Left ventricle myocardium inferior (tissue), 1 donor: ENCODE measurements around the gene RABL2B. TPM values are rescaled to one million over a fixed set of nuclear protein-coding genes. Genes with fewer than 3 reads are reported as not detected.
"Not testable (repeated sequence)": the region's sequence is repeated elsewhere in the genome, so short reads cannot be mapped to it uniquely, and the experiment has no call there.

ENCODE experiments used
- DNase-seq: peaks from one replicate; pipeline ENCODE4 v3.0.0-alpha.2; 2020
- H3K27ac ChIP-seq: fragments of 200-600 bp; replicated peaks from 2 replicates; pipeline ENCODE4 v1.8.0; 2021
- H3K27me3 ChIP-seq: fragments of 200-600 bp; 2 replicates; pipeline ENCODE4 v1.8.0; 2021; ENCODE audit warnings: low read depth
- H3K36me3 ChIP-seq: fragments of 200-600 bp; 2 replicates; pipeline ENCODE4 v1.8.0; 2021
- H3K4me1 ChIP-seq: fragments of 200-600 bp; 2 replicates; pipeline ENCODE4 v1.8.0; 2021
- H3K4me3 ChIP-seq: fragments of 200-600 bp; 2 replicates; pipeline ENCODE4 v1.8.0; 2021; ENCODE audit warnings: mild to moderate bottlenecking, moderate library complexity
- H3K9me3 ChIP-seq: fragments of 200-600 bp; replicated peaks from 2 replicates; pipeline ENCODE4 v1.8.0; 2021
- CTCF ChIP-seq: fragments of 200-600 bp; IDR thresholded peaks from 2 replicates; pipeline ENCODE4 v1.8.0; 2021; ENCODE audit warnings: antibody characterized with exemption, mild to moderate bottlenecking, borderline replicate concordance
- intact Hi-C: fragments of 100-400 bp; cut with micrococcal nuclease; formaldehyde crosslinking; loops from one replicate; pipeline ENCODE4 v1.11.0; 2022
- total RNA-seq: library from RNA; stranded (reverse); fragmentation: NEBNext Ultra II Directional; extraction: Animal tissue kit (Norgen Biotek cat#: 25700); gene quantifications from one replicate; pipeline ENCODE4 v1.2.1, GENCODE V29; 2021
- donor health status: DM: no; HTN: yes; CAD: no; lungs with severe emphysema.

The RABL2B gene
- total RNA-seq, 1 donor from 2014 or later: 8.7 TPM

- H3K4me3 ChIP-seq: peak overlapping the region; percentile 72
- intact Hi-C loops, H3K9me3 ChIP-seq, H3K36me3 ChIP-seq, H3K27me3 ChIP-seq: not testable (repeated sequence)
- DNase-seq: peak; percentile 42
- H3K27ac ChIP-seq: peak overlapping the region; percentile 74
- TF ChIP-seq CTCF: peak; percentile 57
- peaks cover 13% of the 10 kb centered on the region for H3K4me1 ChIP-seq
Measured at GRCh38 chr22:50756949-50757491, 26.4 kb downstream of the RABL2B start.

GRCh38 chr22:50756406-50756805 is 27.0 kb downstream of the RABL2B start:
- H3K27me3 ChIP-seq, DNase-seq, intact Hi-C loops, H3K9me3 ChIP-seq, H3K36me3 ChIP-seq, H3K27ac ChIP-seq: not testable (repeated sequence)
- peak overlapping the region; percentile 72 for H3K4me3 ChIP-seq
- H3K4me1 ChIP-seq: peaks cover 13% of the 10 kb centered on the region

DNA sequence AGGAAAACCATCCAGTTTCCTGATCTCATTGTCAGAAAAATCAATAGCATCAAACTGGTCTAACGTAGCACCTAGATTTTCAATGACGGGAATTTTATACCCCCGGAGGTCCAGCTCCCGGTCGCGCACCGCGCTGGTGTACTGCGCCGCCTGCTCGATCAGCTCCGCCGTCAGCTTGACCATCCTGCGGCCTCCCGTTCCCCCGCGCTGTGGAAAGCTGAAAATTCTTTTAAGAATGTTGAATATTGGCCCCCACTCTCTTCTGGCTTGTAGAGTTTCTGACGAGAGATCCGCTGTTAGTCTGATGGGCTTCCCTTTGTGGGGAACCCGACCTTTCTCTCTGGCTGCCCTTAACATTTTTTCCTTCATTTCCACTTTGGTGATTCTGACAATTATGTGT is 28.2 kb downstream of the RABL2B start:
- intact Hi-C loops, H3K9me3 ChIP-seq, H3K27ac ChIP-seq, H3K36me3 ChIP-seq, H3K4me3 ChIP-seq, H3K27me3 ChIP-seq, DNase-seq: not testable (repeated sequence)
- H3K4me1 ChIP-seq: peaks cover 13% of the 10 kb centered on the region

GRCh38 chr22:50749302-50750074 is 33.9 kb downstream of the RABL2B start:
- H3K4me1 ChIP-seq, intact Hi-C loops, H3K4me3 ChIP-seq, H3K27ac ChIP-seq, H3K9me3 ChIP-seq, H3K27me3 ChIP-seq, DNase-seq, H3K36me3 ChIP-seq: not testable (repeated sequence)

DNA sequence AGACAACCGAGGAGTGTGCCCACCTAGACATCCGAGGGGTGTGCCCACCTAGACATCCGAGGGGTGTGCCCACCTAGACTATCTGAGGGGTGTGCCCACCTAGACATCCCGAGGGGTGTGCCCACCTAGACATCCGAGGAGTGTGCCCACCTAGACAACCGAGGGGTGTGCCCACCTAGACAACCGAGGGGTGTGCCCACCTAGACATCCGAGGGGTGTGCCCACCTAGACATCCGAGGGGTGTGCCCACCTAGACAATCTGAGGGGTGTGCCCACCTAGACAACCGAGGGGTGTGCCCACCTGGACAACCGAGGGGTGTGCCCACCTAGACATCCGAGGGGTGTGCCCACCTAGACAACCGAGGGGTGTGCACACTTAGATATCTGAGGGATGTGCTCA is 34.8 kb downstream of the RABL2B start:
- H3K36me3 ChIP-seq, DNase-seq, H3K27ac ChIP-seq: not testable (repeated sequence)

GRCh38 chr22:50747521-50747920 is 35.9 kb downstream of the RABL2B start:
- H3K27me3 ChIP-seq, H3K4me3 ChIP-seq, intact Hi-C loops, H3K4me1 ChIP-seq, DNase-seq, H3K36me3 ChIP-seq, H3K9me3 ChIP-seq, H3K27ac ChIP-seq: not testable (repeated sequence)

More for the DNA sequence above, 34.8 kb downstream of the RABL2B start:
- H3K4me3 ChIP-seq, intact Hi-C loops, H3K9me3 ChIP-seq, H3K4me1 ChIP-seq, H3K27me3 ChIP-seq: not testable (repeated sequence)

DNA sequence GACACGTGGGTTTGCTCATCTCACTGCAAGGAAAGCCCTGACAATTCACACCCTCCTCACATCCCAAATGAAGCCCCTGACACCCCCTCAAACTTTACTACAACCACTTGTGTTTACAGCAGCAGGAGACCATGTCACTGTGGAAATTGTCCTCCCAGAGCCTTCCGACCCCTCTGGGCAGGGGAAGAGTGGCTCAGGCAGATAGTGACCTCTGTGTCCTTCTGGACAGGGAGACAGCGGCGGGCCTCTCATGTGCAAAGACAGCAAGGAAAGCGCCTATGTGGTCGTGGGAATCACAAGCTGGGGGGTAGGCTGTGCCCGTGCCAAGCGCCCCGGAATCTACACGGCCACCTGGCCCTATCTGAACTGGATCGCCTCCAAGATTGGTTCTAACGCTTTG is 39.0 kb downstream of the RABL2B start:
- intact Hi-C loops, H3K27me3 ChIP-seq, DNase-seq, H3K4me1 ChIP-seq, H3K4me3 ChIP-seq, H3K27ac ChIP-seq, H3K9me3 ChIP-seq, H3K36me3 ChIP-seq: not testable (repeated sequence)

DNA sequence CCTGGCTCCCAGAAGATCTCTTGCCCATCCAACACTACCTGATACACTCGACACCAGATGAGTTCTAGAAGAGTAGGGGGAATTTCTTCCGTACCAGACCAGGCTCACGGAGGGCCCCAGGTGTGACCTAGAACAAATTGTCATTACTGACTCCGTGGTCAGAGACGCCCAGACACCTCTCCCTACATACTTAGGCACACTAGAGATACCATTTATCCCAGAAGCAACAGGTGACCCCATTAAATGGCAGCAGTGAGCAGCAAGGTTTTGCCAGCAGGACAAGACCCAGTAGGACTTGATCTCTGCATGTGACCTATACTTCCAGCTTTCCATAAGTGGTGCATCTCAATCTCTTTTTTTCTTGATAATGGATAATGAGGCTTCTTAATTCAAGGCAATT is 42.7 kb downstream of the RABL2B start:
- H3K9me3 ChIP-seq, H3K27ac ChIP-seq, H3K36me3 ChIP-seq, H3K4me1 ChIP-seq, DNase-seq, H3K4me3 ChIP-seq, intact Hi-C loops: not testable (repeated sequence)
- peaks cover 31% of the 10 kb centered on the region for H3K27me3 ChIP-seq

GRCh38 chr22:50739894-50740293 is 43.5 kb downstream of the RABL2B start:
- H3K4me1 ChIP-seq: no peaks in the 10 kb centered on the region
- intact Hi-C loops: no loop called here
- no peak for DNase-seq
- no peak overlapping the region for H3K4me3 ChIP-seq
- no peaks in the 10 kb centered on the region for H3K9me3 ChIP-seq
- H3K36me3 ChIP-seq: no peaks in the 10 kb centered on the region
- peaks cover 40% of the 10 kb centered on the region for H3K27me3 ChIP-seq
- no peak overlapping the region for H3K27ac ChIP-seq
- TF ChIP-seq CTCF: no peak
